Glomerular endothelial cell (primary cell): ENCODE measurements around the gene TRMT2A. TPM values are rescaled to one million over a fixed set of nuclear protein-coding genes. Genes with fewer than 3 reads are reported as not detected.
"Not testable (repeated sequence)": the region's sequence is repeated elsewhere in the genome, so short reads cannot be mapped to it uniquely, and the experiment has no call there.

Source experiments
- DNase-seq: peaks from one replicate; pipeline ENCODE4 v3.0.0-alpha.2; 2011; ENCODE audit warnings: low read depth, low spot score; ENCODE audit errors: extremely low read depth
- total RNA-seq: library from RNA; depleted of rRNA; stranded (reverse); fragments of >200 nt; gene quantifications from 2 replicates; pipeline ENCODE4 v1.2.3, GENCODE V29; 2015

Gene TRMT2A
- total RNA-seq, 1 donor from 2014 or later, result 63.2 TPM

- DNase-seq, result no peak
Measured at GRCh38 chr22:20089226-20089976, 27.6 kb downstream of the TRMT2A start.

- no peak for DNase-seq
Measured at GRCh38 chr22:20088263-20088648, 28.8 kb downstream of the TRMT2A start.

GRCh38 chr22:20087319-20088262 is 29.4 kb downstream of the TRMT2A start:
- no peak for DNase-seq

GRCh38 chr22:20086763-20087162 is 30.3 kb downstream of the TRMT2A start:
- no peak for DNase-seq

- no peak for DNase-seq
Measured at GRCh38 chr22:20086101-20086599, 30.9 kb downstream of the TRMT2A start.

- DNase-seq, result no peak
Measured at GRCh38 chr22:20085651-20086050, 31.4 kb downstream of the TRMT2A start.

GRCh38 chr22:20084547-20085413 is 32.2 kb downstream of the TRMT2A start:
- no peak for DNase-seq

- no peak for DNase-seq
Measured at GRCh38 chr22:20083891-20084546, 33.0 kb downstream of the TRMT2A start.

- no peak for DNase-seq
Measured at GRCh38 chr22:20083157-20083890, 33.7 kb downstream of the TRMT2A start.

GRCh38 chr22:20080776-20081654 is 36.0 kb downstream of the TRMT2A start:
- no peak for DNase-seq

GRCh38 chr22:20080445-20080775 is 36.6 kb downstream of the TRMT2A start:
- DNase-seq, result no peak

GRCh38 chr22:20079745-20080444 is 37.1 kb downstream of the TRMT2A start, which contains the start of gene DGCR8:
Gene DGCR8 (plus strand): TSS chr22:20080241. CDS start chr22:20085964, 5,723 bp downstream.
- DNase-seq, result no peak

GRCh38 chr22:20076627-20077172 is 40.3 kb downstream of the TRMT2A start:
- no peak for DNase-seq

GRCh38 chr22:20071524-20071972 is 45.5 kb downstream of the TRMT2A start:
- no peak for DNase-seq

- DNase-seq, result no peak
Measured at GRCh38 chr22:20069331-20070042, 47.5 kb downstream of the TRMT2A start.

GRCh38 chr22:20068640-20069039 is 48.4 kb downstream of the TRMT2A start:
- no peak for DNase-seq

- DNase-seq, result not testable (repeated sequence)
Measured at GRCh38 chr22:20067384-20067682, 49.7 kb downstream of the TRMT2A start.
